WERI-Rb-1 (cell line): Measurements from ENCODE around the gene ZMYND8.
"Not testable (repeated sequence)": the region's sequence is repeated elsewhere in the genome, so short reads cannot be mapped to it uniquely, and the experiment has no call there.

ENCODE experiments used
- DNase-seq: peaks from one replicate; pipeline ENCODE4 v3.0.0-alpha.2; 2020
- H3K27ac ChIP-seq: fragments of 250-450 bp; sonication (Bioruptor Pico); 2 replicates; pipeline ENCODE4 v1.5.1; 2020; ENCODE audit warnings: mild to moderate bottlenecking, moderate library complexity
- H3K27me3 ChIP-seq: fragments of 250-450 bp; sonication (Bioruptor Pico); 2 replicates; pipeline ENCODE4 v1.5.1; 2021; ENCODE audit warnings: mild to moderate bottlenecking, low read depth, moderate library complexity; ENCODE audit not compliant: insufficient read depth, severe bottlenecking
- H3K36me3 ChIP-seq: fragments of 250-450 bp; sonication (Bioruptor Pico); 2 replicates; pipeline ENCODE4 v1.5.1; 2020; ENCODE audit warnings: mild to moderate bottlenecking, moderate library complexity
- H3K4me3 ChIP-seq: 2 replicates; pipeline ENCODE4 v1.5.1; 2011; ENCODE audit warnings: low read depth, mild to moderate bottlenecking, control low read depth, low read length
- H3K9me3 ChIP-seq: fragments of 250-450 bp; sonication (Bioruptor Pico); 2 replicates; pipeline ENCODE4 v1.5.1; 2021; ENCODE audit warnings: mild to moderate bottlenecking, moderate library complexity; ENCODE audit not compliant: severe bottlenecking
- TF ChIP-seq, protein P1 (sequence below): IDR thresholded peaks from 2 replicates; pipeline ENCODE4 v1.5.1; 2011; ENCODE audit warnings: low read depth, mild to moderate bottlenecking, control low read depth, inconsistent platforms, low read length

The ZMYND8 gene

DNA sequence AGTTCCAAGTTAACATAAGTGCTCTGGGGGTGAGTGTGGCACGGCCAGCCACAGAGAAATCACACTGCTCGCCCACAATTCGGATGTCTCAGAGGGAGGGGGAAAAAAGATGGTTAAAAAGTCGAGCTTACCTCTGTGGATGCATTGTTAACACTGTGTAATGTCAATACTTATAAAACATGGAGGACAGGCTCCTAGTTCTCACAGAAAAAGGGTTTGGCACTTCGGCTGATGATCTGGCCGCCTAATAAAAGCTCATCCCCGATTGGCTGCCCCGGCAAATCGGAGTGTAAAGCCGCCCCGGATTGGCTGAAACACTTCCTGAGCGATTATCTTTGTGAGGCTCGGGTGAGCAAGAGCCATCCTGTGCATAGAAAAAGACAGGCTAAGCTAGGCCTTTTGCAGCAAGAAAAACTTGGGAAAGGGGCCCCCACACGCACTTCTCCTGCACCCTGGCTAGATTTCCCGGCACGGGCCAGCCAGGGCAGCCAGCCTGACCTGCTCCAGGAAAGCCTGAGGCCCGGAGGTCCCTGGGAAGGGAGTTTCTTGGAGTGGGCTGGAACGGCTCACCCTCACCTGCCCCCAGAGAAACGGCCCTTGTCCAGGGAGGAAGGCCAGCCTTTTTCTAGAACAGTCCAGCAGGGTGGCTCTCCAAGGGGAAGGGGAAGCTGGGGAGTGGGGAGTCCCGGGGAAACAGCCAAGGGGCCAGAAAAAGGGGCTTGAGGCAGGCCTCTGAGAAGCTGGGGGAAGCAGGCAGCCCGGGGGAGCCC, at the start of gene ZMYND8:
TSS of gene ZMYND8 (minus strand) at position 174 of the 770 bp plus-strand sequence. CDS start at position 145, 29 bp downstream.
- no peaks in the 10 kb centered on the region for H3K9me3 ChIP-seq
- DNase-seq, result peak; percentile 90
- TF ChIP-seq, protein P1, sequence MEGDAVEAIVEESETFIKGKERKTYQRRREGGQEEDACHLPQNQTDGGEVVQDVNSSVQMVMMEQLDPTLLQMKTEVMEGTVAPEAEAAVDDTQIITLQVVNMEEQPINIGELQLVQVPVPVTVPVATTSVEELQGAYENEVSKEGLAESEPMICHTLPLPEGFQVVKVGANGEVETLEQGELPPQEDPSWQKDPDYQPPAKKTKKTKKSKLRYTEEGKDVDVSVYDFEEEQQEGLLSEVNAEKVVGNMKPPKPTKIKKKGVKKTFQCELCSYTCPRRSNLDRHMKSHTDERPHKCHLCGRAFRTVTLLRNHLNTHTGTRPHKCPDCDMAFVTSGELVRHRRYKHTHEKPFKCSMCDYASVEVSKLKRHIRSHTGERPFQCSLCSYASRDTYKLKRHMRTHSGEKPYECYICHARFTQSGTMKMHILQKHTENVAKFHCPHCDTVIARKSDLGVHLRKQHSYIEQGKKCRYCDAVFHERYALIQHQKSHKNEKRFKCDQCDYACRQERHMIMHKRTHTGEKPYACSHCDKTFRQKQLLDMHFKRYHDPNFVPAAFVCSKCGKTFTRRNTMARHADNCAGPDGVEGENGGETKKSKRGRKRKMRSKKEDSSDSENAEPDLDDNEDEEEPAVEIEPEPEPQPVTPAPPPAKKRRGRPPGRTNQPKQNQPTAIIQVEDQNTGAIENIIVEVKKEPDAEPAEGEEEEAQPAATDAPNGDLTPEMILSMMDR, result no peak
- peak within 1 kb of the TSS; percentile 50 for H3K4me3 ChIP-seq
- H3K27ac ChIP-seq, result peak within 1 kb of the TSS; percentile 99
- H3K27me3 ChIP-seq, result no peaks in the 10 kb centered on the region
- H3K36me3 ChIP-seq, result peaks cover 5% of the 10 kb centered on the region

DNA sequence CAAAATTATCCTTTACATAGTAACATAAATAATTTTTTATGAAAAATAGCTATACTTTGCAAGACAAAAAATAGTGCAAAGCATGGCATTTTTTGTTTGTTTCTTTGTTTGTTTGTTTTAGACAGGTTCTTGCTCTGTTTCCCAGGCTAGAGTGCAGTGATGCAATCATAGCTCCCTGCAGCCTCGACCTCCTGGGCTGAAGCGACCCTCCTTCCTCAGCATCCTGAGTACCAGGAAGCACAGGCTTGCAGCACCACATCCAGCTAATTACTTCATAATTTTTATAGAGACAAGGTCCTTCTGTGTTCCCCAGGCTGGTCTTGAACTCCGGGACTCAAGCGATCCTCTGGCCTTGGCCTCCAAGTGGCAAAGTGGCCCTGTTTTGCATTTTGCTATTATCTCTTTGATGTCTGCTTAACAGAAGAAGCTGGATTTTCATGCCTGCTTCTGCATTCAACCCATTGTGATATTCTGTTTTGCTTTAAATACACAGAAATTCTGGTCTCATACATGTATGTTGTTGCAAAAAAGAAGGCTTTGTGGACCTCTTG, 49.4 kb upstream of the ZMYND8 start:
- DNase-seq, result no peak
- no peak overlapping the region for H3K27ac ChIP-seq
- no peaks in the 10 kb centered on the region for H3K9me3 ChIP-seq
- H3K27me3 ChIP-seq, result no peaks in the 10 kb centered on the region
- TF ChIP-seq, protein P1, result no peak
- no peaks in the 10 kb centered on the region for H3K36me3 ChIP-seq
- H3K4me3 ChIP-seq, result no peak overlapping the region

DNA sequence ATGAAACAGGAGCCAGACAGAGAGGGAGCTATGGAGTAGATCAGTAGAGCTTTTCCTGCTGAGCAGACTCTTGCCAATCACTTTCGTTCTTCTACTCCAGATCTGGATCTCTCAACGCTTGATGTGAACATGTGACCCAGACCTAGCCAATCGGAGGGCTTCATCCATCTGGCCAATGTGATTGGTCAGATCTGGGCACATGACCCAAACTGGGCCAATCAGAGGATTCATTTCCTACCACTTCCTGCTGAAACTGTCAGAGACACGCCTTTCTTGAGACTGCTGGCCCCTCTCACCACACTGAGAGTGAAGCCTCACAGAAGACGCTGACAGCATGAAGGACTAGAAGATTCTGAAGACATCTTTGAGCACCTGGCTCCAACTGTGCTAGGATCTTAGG, 44.2 kb upstream of the ZMYND8 start:
- H3K4me3 ChIP-seq, result no peak overlapping the region
- no peak for DNase-seq
- peaks cover 3% of the 10 kb centered on the region for H3K9me3 ChIP-seq
- no peaks in the 10 kb centered on the region for H3K27me3 ChIP-seq
- H3K27ac ChIP-seq, result no peak overlapping the region
- TF ChIP-seq, protein P1, result no peak
- no peaks in the 10 kb centered on the region for H3K36me3 ChIP-seq

DNA sequence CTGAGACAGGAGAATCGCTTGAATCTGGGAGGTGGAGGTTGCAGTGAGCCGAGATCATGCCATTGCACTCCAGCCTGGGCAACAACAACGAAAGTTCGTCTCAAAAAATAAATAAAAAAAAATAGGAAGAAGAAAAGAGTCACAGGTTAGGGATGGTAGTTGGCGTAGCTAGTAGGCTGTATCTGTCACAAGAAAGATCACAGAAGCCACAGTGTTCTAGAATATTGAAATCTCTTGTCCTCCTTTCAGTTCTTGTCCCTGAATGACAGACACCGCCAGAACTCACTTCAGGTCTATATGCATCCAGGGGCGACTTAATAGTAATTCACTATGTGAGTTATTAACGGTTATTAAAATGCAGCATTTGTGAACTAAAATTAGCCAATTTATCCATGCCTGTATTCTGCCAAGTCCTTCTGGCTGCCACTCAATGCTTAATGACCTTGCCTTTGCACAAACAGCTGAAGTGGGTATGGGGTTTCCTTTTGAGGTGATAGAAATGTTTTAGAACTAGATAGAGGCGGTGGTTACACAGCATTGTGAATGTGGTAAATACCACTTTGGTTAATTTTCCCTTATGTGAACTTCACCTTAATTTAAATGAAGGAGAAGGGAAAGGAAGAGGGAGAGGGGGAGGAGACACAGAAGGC, 41.3 kb upstream of the ZMYND8 start:
- TF ChIP-seq, protein P1, result no peak
- Histone ChIP-seq H3K9me3 (peaks cover 3% of the 10 kb centered on the region), H3K27me3 (no peaks in the 10 kb centered on the region), H3K4me3 (no peak overlapping the region), H3K36me3 (no peaks in the 10 kb centered on the region), H3K27ac (no peak overlapping the region)
- DNase-seq, result no peak

DNA sequence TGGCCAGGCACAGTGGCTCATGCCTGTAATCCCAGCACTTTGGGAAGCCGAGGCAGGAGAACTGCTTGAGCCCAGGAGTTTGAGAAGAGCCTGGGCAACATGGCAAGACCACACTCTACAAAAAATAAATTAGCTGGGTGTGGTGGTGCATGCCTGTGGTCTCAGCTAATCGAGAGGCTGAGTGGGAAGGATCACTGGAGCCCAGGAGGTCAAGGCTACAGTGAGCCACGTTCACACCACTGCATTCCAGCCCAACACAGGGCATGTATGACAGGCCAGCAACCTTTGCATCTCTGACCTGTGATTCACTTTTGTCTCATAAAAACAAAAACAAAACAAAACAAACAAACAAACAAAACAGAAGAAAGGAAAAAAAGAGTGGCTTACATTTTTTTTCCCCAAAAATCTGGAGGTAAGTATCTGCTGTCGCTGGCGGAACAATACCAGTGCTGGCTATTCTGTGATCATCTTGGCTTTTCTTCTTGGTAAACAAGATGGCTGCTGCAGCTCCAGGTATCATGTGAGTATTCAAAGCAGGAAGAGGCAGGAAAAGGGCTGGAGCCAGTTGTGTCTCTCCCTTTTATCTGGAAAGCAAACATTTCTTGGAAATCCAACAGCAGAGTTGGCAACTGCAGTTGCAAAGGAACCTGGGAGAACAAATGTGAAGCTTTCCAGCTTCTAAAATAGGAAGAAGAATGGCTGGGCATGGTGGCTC, 40.4 kb upstream of the ZMYND8 start:
- no peak for DNase-seq
- H3K36me3 ChIP-seq, result no peaks in the 10 kb centered on the region
- H3K27me3 ChIP-seq, result no peaks in the 10 kb centered on the region
- no peak overlapping the region for H3K4me3 ChIP-seq
- no peak overlapping the region for H3K27ac ChIP-seq
- TF ChIP-seq, protein P1, result no peak
- H3K9me3 ChIP-seq, result peaks cover 3% of the 10 kb centered on the region

DNA sequence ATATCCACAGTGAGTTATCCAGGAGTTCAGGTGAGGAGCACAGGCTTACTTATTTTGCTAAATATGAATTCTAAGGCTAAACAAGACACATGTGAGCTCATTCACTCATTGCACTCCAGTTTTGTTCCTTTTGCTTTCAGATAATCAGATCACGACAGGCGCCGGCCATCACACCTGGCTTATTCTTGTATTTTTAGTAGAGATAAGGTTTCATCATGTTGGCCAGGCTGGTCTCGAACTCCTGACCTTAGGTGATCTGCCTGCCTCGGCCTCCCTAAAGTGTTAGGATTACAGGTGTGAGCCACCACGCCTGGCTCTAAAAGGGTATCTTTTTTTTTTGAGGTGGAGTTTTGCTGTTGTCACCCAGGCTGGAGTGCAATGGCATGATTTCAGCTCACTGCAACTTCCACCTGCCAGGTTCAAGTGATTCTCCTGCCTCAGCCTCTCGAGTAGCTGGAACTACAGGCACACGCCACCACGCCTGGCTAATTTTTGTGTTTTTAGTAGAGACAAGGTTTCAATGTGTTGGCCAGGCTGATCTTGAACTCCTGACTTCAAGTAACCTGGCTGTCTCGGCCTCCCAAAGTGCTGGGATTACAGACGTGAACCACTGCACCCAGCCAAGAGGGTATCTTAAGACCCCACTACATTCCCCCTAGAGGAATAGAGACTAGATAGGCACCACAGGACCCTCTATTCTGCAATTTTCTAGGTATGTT, 37.5 kb upstream of the ZMYND8 start:
- not testable (repeated sequence) for H3K27me3 ChIP-seq, H3K9me3 ChIP-seq, DNase-seq, H3K36me3 ChIP-seq, H3K4me3 ChIP-seq, H3K27ac ChIP-seq
